Ishikawa (cell line): Measurements from ENCODE around the gene COL3A1.

Experiments used
- CEBPB ChIP-seq: IDR thresholded peaks from 2 replicates; pipeline ENCODE4 v1.6.1; 2012
- CREB1 ChIP-seq: IDR thresholded peaks from 2 replicates; pipeline ENCODE4 v1.6.1; 2012; ENCODE audit warnings: low read depth
- EGR1 ChIP-seq: IDR thresholded peaks from 2 replicates; pipeline ENCODE4 v1.6.1; 2012
- EP300 ChIP-seq: IDR thresholded peaks from 2 replicates; pipeline ENCODE4 v1.6.1; 2012; ENCODE audit warnings: borderline replicate concordance
- FOXM1 ChIP-seq: IDR thresholded peaks from 2 replicates; pipeline ENCODE4 v1.6.1; 2012; ENCODE audit warnings: low read depth, borderline replicate concordance
- MAX ChIP-seq: IDR thresholded peaks from 2 replicates; pipeline ENCODE4 v1.6.1; 2012
- NFIC ChIP-seq: IDR thresholded peaks from 2 replicates; pipeline ENCODE4 v1.6.1; 2012
- RAD21 ChIP-seq: IDR thresholded peaks from 2 replicates; pipeline ENCODE4 v1.6.1; 2012; ENCODE audit warnings: low read depth
- REST ChIP-seq: IDR thresholded peaks from 2 replicates; pipeline ENCODE4 v1.6.1; 2012; ENCODE audit warnings: low read depth, mild to moderate bottlenecking
- TAF1 ChIP-seq: IDR thresholded peaks from 2 replicates; pipeline ENCODE4 v1.6.1; 2012; ENCODE audit warnings: low read depth, mild to moderate bottlenecking
- TCF12 ChIP-seq: IDR thresholded peaks from 2 replicates; pipeline ENCODE4 v1.6.1; 2012; ENCODE audit warnings: low read depth
- TEAD4 ChIP-seq: IDR thresholded peaks from 2 replicates; pipeline ENCODE4 v1.6.1; 2012
- YY1 ChIP-seq: IDR thresholded peaks from 2 replicates; pipeline ENCODE4 v1.6.1; 2012; ENCODE audit warnings: low read depth
- ZBTB7A ChIP-seq: IDR thresholded peaks from 2 replicates; pipeline ENCODE4 v1.6.1; 2012; ENCODE audit warnings: low read depth
- TF ChIP-seq, protein P1 (sequence below): IDR thresholded peaks from 2 replicates; pipeline ENCODE4 v1.6.1; 2012

COL3A1 gene

GRCh38 chr2:189056200-189057106 lies 82.3 kb downstream of the COL3A1 start:
- TF ChIP-seq TCF12 (no peak), CEBPB (no peak), NFIC (no peak), MAX (no peak), YY1 (no peak), TAF1 (no peak), RAD21 (no peak), CREB1 (no peak), TEAD4 (no peak), EGR1 (no peak), FOXM1 (no peak), ZBTB7A (no peak)
- TF ChIP-seq, protein P1, sequence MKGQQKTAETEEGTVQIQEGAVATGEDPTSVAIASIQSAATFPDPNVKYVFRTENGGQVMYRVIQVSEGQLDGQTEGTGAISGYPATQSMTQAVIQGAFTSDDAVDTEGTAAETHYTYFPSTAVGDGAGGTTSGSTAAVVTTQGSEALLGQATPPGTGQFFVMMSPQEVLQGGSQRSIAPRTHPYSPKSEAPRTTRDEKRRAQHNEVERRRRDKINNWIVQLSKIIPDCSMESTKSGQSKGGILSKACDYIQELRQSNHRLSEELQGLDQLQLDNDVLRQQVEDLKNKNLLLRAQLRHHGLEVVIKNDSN = no peak

DNA sequence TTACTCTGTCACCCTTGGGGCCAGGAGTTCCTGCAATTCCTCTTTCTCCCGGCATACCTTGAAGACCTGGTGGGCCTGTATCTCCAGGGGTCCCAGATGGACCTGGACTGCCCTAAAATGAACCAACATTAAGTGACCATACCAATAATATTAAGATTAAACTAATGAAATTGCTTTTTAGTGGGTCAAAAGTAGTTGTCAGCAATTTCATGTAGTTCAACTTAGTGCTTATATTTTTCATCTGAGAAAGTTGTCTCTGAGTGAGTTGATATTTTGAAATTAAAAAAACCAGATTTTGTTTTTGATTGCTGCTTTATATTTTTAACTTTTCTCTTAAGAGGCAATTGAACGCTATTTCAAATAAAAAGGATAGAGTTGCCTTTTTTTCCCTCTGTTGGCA lies 83.1 kb downstream of the COL3A1 start:
- no peak for TF ChIP-seq TEAD4
- TF ChIP-seq ZBTB7A = no peak
- no peak for TF ChIP-seq EGR1
- no peak for TF ChIP-seq EP300
- no peak for TF ChIP-seq MAX
- TF ChIP-seq, protein P1 = no peak
- TF ChIP-seq TAF1 = no peak
- no peak for TF ChIP-seq RAD21
- TF ChIP-seq YY1 = no peak
- no peak for TF ChIP-seq CEBPB
- no peak for TF ChIP-seq NFIC
- TF ChIP-seq REST = no peak
- no peak for TF ChIP-seq TCF12
- TF ChIP-seq CREB1 = no peak
- no peak for TF ChIP-seq FOXM1

DNA sequence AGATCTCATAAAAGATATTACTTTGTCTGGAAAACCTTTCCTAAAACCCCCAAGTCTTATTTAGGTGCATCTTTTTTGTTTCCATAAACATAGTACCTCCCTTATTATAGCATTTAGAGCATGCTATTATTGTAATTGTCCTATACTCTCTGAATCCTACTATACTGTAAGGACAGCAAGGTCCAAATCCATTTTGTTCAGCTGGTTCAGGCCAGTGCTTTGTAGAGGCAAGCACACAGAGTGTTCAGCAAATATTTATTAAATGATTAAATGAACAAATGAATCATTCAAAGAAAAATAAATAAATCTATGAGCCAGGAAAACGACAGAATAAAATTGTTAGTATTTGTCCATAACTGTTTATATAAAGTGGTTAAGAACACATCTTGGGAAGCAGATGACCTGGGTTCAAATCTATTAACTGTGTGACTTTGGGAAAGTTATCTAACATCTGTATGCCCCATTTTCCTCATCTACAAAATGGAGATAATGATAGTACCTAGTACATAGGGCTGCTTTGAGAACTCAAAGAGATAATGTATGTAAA lies 86.0 kb downstream of the COL3A1 start:
- TF ChIP-seq TEAD4 (no peak), YY1 (no peak), EGR1 (no peak), FOXM1 (no peak), NFIC (no peak), RAD21 (no peak), MAX (no peak)
